CD14-positive monocyte (primary cell): ENCODE results near the gene RAD23A. TPM values are rescaled to one million over a fixed set of nuclear protein-coding genes. Genes with fewer than 3 reads are reported as not detected.
A peak's percentile ranks its signal among the peaks of the same experiment; 100 is the strongest.

Source experiments
- DNase-seq, 3 donors: peaks; one replicate each; pipeline ENCODE4 v3.0.0-alpha.2; 2011 to 2022
- H2AFZ ChIP-seq: 2 replicates; pipeline ENCODE4 v1.6.0; 2012; ENCODE audit warnings: mild to moderate bottlenecking, low read depth, low read length, inconsistent platforms; ENCODE audit not compliant: insufficient read depth, poor library complexity, severe bottlenecking
- H3K27ac ChIP-seq, 2 donors: 1 replicate in 1 of 2; 2 replicates in 1 of 2; pipeline ENCODE4 v1.5.1; 2012 to 2013; ENCODE audit warnings: low read length in 2 of 2, control low read depth in 1 of 2, inconsistent platforms in 1 of 2, low read depth in 1 of 2, mild to moderate bottlenecking in 1 of 2
- H3K27me3 ChIP-seq, 2 donors: one replicate each; pipeline versions ENCODE4 v1.6.0 to v1.6.1; 2011 to 2013; ENCODE audit warnings: low read length in 2 of 2; ENCODE audit not compliant: control insufficient read depth in 2 of 2, insufficient read depth in 2 of 2
- H3K36me3 ChIP-seq, 2 donors: replicated peaks in 1 of 2; 1 replicate in 1 of 2; 2 replicates in 1 of 2; pipeline versions ENCODE4 v1.5.1 to v1.6.1; 2012 to 2013; ENCODE audit warnings: low read length in 2 of 2, control low read depth in 1 of 2, inconsistent platforms in 1 of 2, mild to moderate bottlenecking in 1 of 2; ENCODE audit not compliant: insufficient read depth in 2 of 2, control insufficient read depth in 1 of 2
- H3K4me1 ChIP-seq, 2 donors: 1 replicate in 1 of 2; 2 replicates in 1 of 2; pipeline versions ENCODE4 v1.5.1 to v1.6.1; 2012 to 2013; ENCODE audit warnings: low read length in 2 of 2, control low read depth in 1 of 2, inconsistent platforms in 1 of 2, mild to moderate bottlenecking in 1 of 2, moderate library complexity in 1 of 2; ENCODE audit not compliant: insufficient read depth in 2 of 2, control insufficient read depth in 1 of 2
- H3K4me2 ChIP-seq: replicated peaks from 2 replicates; pipeline ENCODE3; 2012; ENCODE audit warnings: low read length, moderate library complexity, mild to moderate bottlenecking; ENCODE audit not compliant: poor library complexity, severe bottlenecking; ENCODE audit errors: extremely low read depth
- H3K4me3 ChIP-seq, 3 experiments: fragments of 200-600 bp in 1 of 3; sonication (generic) in 1 of 3; replicated peaks in 1 of 3; 1 replicate in 2 of 3; 2 replicates in 1 of 3; pipeline ENCODE4 v1.5.1; 2011 to 2013; ENCODE audit warnings: low read length in 3 of 3, mild to moderate bottlenecking in 3 of 3, control low read depth in 2 of 3, low read depth in 2 of 3, inconsistent platforms in 1 of 3, moderate library complexity in 1 of 3
- H3K79me2 ChIP-seq: 2 replicates; pipeline ENCODE4 v1.6.0; 2012; ENCODE audit warnings: mild to moderate bottlenecking, control low read depth, inconsistent platforms, low read length, moderate library complexity; ENCODE audit not compliant: insufficient read depth
- H3K9ac ChIP-seq: 2 replicates; pipeline ENCODE4 v1.6.0; 2017; ENCODE audit warnings: low read length, mild to moderate bottlenecking; ENCODE audit not compliant: insufficient read depth, poor library complexity, severe bottlenecking
- H3K9me3 ChIP-seq, 2 donors: replicated peaks in 1 of 2; 1 replicate in 1 of 2; 2 replicates in 1 of 2; pipeline versions ENCODE4 v1.5.1 to v1.6.1; 2012 to 2013; ENCODE audit warnings: low read length in 2 of 2, control low read depth in 1 of 2; ENCODE audit not compliant: control insufficient read depth in 1 of 2, insufficient read depth in 1 of 2
- H4K20me1 ChIP-seq: 2 replicates; pipeline ENCODE4 v1.6.0; 2012; ENCODE audit warnings: mild to moderate bottlenecking, low read length, control low read depth, moderate library complexity; ENCODE audit not compliant: insufficient read depth
- H3K27ac Mint-ChIP-seq, 7 donors: one replicate each; pipeline ENCODE4 v1.8.0; 2020; ENCODE audit warnings: mild to moderate bottlenecking in 7 of 7, mixed read lengths in 7 of 7, moderate library complexity in 6 of 7, inconsistent platforms in 2 of 7
- H3K27me3 Mint-ChIP-seq, 3 donors: one replicate each; pipeline ENCODE4 v1.8.0; 2021 to 2022; ENCODE audit warnings: low read depth in 3 of 3, mild to moderate bottlenecking in 3 of 3, mixed read lengths in 3 of 3, moderate library complexity in 3 of 3, inconsistent platforms in 1 of 3
- H3K36me3 Mint-ChIP-seq, 2 donors: one replicate each; pipeline ENCODE4 v1.8.0; 2020; ENCODE audit warnings: mixed read lengths in 2 of 2, inconsistent platforms in 1 of 2, mild to moderate bottlenecking in 1 of 2
- H3K4me1 Mint-ChIP-seq: one replicate; pipeline ENCODE4 v1.8.0; 2020; ENCODE audit warnings: mild to moderate bottlenecking, mixed read lengths
- H3K4me3 Mint-ChIP-seq, 2 donors: one replicate each; pipeline ENCODE4 v1.8.0; 2020; ENCODE audit warnings: mild to moderate bottlenecking in 2 of 2, mixed read lengths in 2 of 2, moderate library complexity in 1 of 2
- H3K9me3 Mint-ChIP-seq, 7 donors: one replicate each; pipeline ENCODE4 v1.8.0; 2020 to 2022; ENCODE audit warnings: mixed read lengths in 7 of 7, mild to moderate bottlenecking in 6 of 7, moderate library complexity in 6 of 7, inconsistent platforms in 2 of 7
- WGBS: methylation state at CpG from one replicate; pipeline ENCODE4 v1.1.5; 2013; ENCODE audit warnings: missing lambda C conversion rate; ENCODE audit not compliant: insufficient coverage; 5-methylcytosine and 5-hydroxymethylcytosine counted together
- intact Hi-C, 2 donors: fragments of 100-400 bp; cut with micrococcal nuclease; formaldehyde crosslinking; loops; one replicate each; pipeline versions ENCODE4 v1.15.0 to v1.15.1; 2023
- polyA plus RNA-seq, 3 donors: library from polyadenylated mRNA; depleted of rRNA in 1 of 3; unstranded in 2 of 3; stranded (reverse) in 1 of 3; fragments of 300-500 nt in 2 of 3; fragments of >200 nt in 1 of 3; fragmentation: Illumina TruSeq in 2 of 3; gene quantifications; 1 replicate in 2 of 3; 2 replicates in 1 of 3; pipeline ENCODE4 v1.2.3, GENCODE V29; 2012 to 2021
- TF ChIP-seq, protein P1 (sequence below): fragments of 200-600 bp; IDR thresholded peaks from one replicate; pipeline ENCODE4 v1.8.0; 2022; ENCODE audit warnings: antibody characterized with exemption, mild to moderate bottlenecking

Gene RAD23A
- polyA plus RNA-seq, 3 donors = 45.5 to 88.0 (median 55.3) TPM

DNA sequence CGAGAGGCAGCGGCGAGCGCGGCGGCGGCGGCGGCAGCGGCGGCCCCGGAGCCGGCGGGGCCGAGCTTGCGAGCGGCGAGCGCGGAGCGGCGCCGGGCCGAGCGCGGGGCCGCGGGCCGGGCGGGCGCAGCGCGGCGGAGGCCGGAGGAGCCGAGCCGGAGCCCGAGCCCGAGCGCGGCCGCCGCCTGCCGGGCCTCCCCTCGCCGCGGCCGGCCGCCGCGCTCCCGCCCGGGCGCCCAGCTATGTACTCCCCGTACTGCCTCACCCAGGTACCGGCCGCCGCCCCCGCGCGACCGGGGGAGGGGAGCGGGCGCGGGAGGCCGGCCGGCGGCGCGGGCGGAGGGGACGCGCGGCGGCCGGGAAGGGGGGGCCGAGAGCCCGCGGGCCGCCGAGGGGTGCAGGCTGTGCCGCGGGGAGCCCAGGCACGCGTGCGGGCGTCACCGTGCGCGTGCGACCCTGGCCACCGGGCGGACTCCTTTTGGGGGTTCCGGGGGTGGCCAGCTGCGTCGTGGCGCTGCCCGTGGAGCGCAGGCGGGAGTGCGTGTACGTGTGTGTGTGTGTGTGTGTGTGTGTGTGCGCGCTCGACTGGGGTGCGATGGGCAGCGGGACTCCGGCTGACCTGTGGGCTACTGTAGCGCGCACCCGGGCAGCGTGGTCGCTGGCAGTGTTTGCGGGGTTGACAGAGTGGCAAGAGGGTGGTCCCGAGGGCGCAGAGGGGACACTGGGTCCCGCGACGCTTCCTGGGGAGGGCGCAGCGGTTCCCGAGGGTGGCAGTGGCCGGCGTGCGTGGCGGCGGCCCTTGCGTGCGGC, 50.1 kb downstream of the RAD23A start:
- Histone ChIP-seq H3K4me3 (peak overlapping the region; percentile 61 to 75 (median 65)), H4K20me1 (peaks cover 10% of the 10 kb centered on the region), H3K79me2 (no peaks in the 10 kb centered on the region), H3K27ac (no peak overlapping the region), H2AFZ (peak overlapping the region; percentile 59), H3K9ac (peak overlapping the region; percentile 56), H3K4me1 (peaks cover 13 to 17% of the 10 kb centered on the region in 2 donors), H3K36me3 (no peaks in the 10 kb centered on the region), H3K9me3 (no peaks in the 10 kb centered on the region), H3K27me3 (peaks cover 0 to 28% of the 10 kb centered on the region in 2 donors), H3K4me2 (peak overlapping the region; percentile 88)
- Mint-ChIP-seq H3K9me3 (peaks cover 0 to 6% (median 2%) of the 10 kb centered on the region in 7 donors), H3K27me3 (peaks cover 30 to 45% (median 40%) of the 10 kb centered on the region in 3 donors), H3K27ac (peak overlapping the region in 2 of 7 donors; percentile 26 to 73), H3K36me3 (peaks cover 0 to 20% of the 10 kb centered on the region in 2 donors), H3K4me1 (peaks cover 11% of the 10 kb centered on the region), H3K4me3 (peak overlapping the region; percentile 93 to 99)
- DNase-seq = no peak
- TF ChIP-seq, protein P1, sequence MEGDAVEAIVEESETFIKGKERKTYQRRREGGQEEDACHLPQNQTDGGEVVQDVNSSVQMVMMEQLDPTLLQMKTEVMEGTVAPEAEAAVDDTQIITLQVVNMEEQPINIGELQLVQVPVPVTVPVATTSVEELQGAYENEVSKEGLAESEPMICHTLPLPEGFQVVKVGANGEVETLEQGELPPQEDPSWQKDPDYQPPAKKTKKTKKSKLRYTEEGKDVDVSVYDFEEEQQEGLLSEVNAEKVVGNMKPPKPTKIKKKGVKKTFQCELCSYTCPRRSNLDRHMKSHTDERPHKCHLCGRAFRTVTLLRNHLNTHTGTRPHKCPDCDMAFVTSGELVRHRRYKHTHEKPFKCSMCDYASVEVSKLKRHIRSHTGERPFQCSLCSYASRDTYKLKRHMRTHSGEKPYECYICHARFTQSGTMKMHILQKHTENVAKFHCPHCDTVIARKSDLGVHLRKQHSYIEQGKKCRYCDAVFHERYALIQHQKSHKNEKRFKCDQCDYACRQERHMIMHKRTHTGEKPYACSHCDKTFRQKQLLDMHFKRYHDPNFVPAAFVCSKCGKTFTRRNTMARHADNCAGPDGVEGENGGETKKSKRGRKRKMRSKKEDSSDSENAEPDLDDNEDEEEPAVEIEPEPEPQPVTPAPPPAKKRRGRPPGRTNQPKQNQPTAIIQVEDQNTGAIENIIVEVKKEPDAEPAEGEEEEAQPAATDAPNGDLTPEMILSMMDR = no peak
- intact Hi-C loops = no loop called here
- WGBS = under 1% methylated on average over 124 of the region's 129 CpGs

DNA sequence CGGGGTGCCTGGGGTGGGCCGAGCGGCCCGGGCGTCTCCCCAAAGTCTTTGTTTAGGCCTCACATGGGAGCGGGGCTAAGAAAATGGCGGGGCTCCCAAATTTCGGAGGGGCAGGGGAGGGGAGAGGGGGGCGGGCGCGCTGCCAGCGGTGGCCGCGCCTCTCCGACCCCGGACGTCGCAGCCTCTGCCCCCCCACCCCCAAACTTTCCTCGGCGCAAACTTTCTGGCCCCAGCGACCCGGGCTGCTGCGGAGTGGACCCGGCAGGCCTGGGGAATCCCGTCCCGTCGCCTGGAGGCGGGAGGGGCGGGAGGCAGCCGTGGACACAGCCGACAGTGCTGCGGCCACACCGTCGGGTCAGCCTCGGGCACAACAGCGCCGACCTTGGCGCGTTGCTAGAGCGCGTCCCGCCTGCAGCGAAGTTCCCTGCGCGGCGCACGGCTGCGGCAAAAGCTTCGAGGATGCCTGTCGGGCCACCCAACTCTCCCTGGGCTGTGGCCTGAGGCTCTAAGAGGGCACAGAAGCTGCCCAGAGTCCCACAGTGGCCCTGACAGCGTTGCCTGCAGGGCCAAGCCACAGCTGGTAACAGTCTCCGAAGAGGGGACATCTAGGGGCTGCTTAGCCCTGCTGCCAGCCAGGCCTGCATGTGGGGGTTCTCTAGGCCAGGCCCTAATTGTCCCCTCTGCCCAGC, 50.9 kb downstream of the RAD23A start:
- peaks cover 11% of the 10 kb centered on the region for H3K4me1 Mint-ChIP-seq
- Histone ChIP-seq H3K4me2 (peak overlapping the region; percentile 88), H2AFZ (peak overlapping the region; percentile 59), H3K9ac (peak overlapping the region; percentile 56), H4K20me1 (peaks cover 10% of the 10 kb centered on the region), H3K9me3 (no peaks in the 10 kb centered on the region), H3K27ac (no peak overlapping the region), H3K36me3 (no peaks in the 10 kb centered on the region), H3K79me2 (no peaks in the 10 kb centered on the region), H3K4me3 (peak overlapping the region; percentile 61 to 75 (median 65)), H3K27me3 (peaks cover 0 to 28% of the 10 kb centered on the region in 2 donors), H3K4me1 (peaks cover 13 to 17% of the 10 kb centered on the region in 2 donors)
- no peak for DNase-seq
- H3K36me3 Mint-ChIP-seq = peaks cover 0 to 20% of the 10 kb centered on the region in 2 donors
- H3K9me3 Mint-ChIP-seq = peaks cover 0 to 6% (median 2%) of the 10 kb centered on the region in 7 donors
- peaks cover 30 to 45% (median 40%) of the 10 kb centered on the region in 3 donors for H3K27me3 Mint-ChIP-seq
- H3K27ac Mint-ChIP-seq = no peak overlapping the region
- peak overlapping the region; percentile 67 to 99 for H3K4me3 Mint-ChIP-seq
- TF ChIP-seq, protein P1 = no peak
- WGBS = 59% methylated on average over 35 of the region's 52 CpGs
- intact Hi-C loops = no loop called here
